ENCODE data around the gene TAS2R14. TPM values are rescaled to one million over a fixed set of nuclear protein-coding genes. Genes with fewer than 3 reads are reported as not detected.

Gene TAS2R14
- 0.12 and 3.0 TPM in 2 replicates for total RNA-seq (2014; rRNA removed; shearing (Covaris generic))

GRCh38 chr12:10939163-10939562, at the start of gene TAS2R14:
TSS of gene TAS2R14 (minus strand) at chr12:10939263. CDS start at chr12:10939207, 56 bp downstream.
- in situ Hi-C loops (cut with HindIII; ENCODE audit: low sequenced_read_pairs) = no loop called here
- no peak for DNase-seq (ENCODE audit: low spot score)

- no peak for DNase-seq (ENCODE audit: low spot score)
- in situ Hi-C loops (cut with HindIII; ENCODE audit: low sequenced_read_pairs) = no loop called here
Measured at GRCh38 chr12:10986812-10987211, 47.7 kb upstream of the TAS2R14 start, which contains the start of gene TAS2R50. TSS of gene TAS2R50 (minus strand) at chr12:10986912. CDS start at chr12:10986860, 52 bp downstream.

GRCh38 chr12:10982244-10982643, 43.2 kb upstream of the TAS2R14 start:
- DNase-seq (ENCODE audit: low spot score) = no peak
- in situ Hi-C loops (cut with HindIII; ENCODE audit: low sequenced_read_pairs) = no loop called here

GRCh38 chr12:10974965-10975364, 35.9 kb upstream of the TAS2R14 start:
- in situ Hi-C loops (cut with HindIII; ENCODE audit: low sequenced_read_pairs) = no loop called here
- DNase-seq (ENCODE audit: low spot score) = no peak

GRCh38 chr12:10968765-10969456, 29.8 kb upstream of the TAS2R14 start:
- no peak for DNase-seq (ENCODE audit: low spot score)
- in situ Hi-C loops (cut with HindIII; ENCODE audit: low sequenced_read_pairs) = no loop called here

- no peak for DNase-seq (ENCODE audit: low spot score)
- in situ Hi-C loops (cut with HindIII; ENCODE audit: low sequenced_read_pairs) = no loop called here
Measured at GRCh38 chr12:10967409-10967808, 28.3 kb upstream of the TAS2R14 start.

- no peak for DNase-seq (ENCODE audit: low spot score)
- in situ Hi-C loops (cut with HindIII; ENCODE audit: low sequenced_read_pairs) = no loop called here
Measured at GRCh38 chr12:10966314-10966713, 27.3 kb upstream of the TAS2R14 start.

- no peak for DNase-seq (ENCODE audit: low spot score)
- in situ Hi-C loops (cut with HindIII; ENCODE audit: low sequenced_read_pairs) = no loop called here
Measured at GRCh38 chr12:10965476-10965875, 26.4 kb upstream of the TAS2R14 start.

GRCh38 chr12:10960211-10960610, 21.1 kb upstream of the TAS2R14 start:
- no peak for DNase-seq (ENCODE audit: low spot score)
- in situ Hi-C loops (cut with HindIII; ENCODE audit: low sequenced_read_pairs) = no loop called here

- in situ Hi-C loops (cut with HindIII; ENCODE audit: low sequenced_read_pairs) = no loop called here
Measured at GRCh38 chr12:10959804-10960203, 20.7 kb upstream of the TAS2R14 start.

GRCh38 chr12:10957741-10958140, 18.7 kb upstream of the TAS2R14 start:
- DNase-seq (ENCODE audit: low spot score) = no peak
- in situ Hi-C loops (cut with HindIII; ENCODE audit: low sequenced_read_pairs) = no loop called here

More at GRCh38 chr12:10959804-10960203, 20.7 kb upstream of the TAS2R14 start:
- no peak for DNase-seq (ENCODE audit: low spot score)

GRCh38 chr12:10956085-10956484, 17.0 kb upstream of the TAS2R14 start:
- no peak for DNase-seq (ENCODE audit: low spot score)
- in situ Hi-C loops (cut with HindIII; ENCODE audit: low sequenced_read_pairs) = no loop called here

GRCh38 chr12:10952645-10953044, 13.6 kb upstream of the TAS2R14 start:
- in situ Hi-C loops (cut with HindIII; ENCODE audit: low sequenced_read_pairs) = no loop called here
- DNase-seq (ENCODE audit: low spot score) = no peak

GRCh38 chr12:10943167-10943566, 4.1 kb upstream of the TAS2R14 start:
- no peak for DNase-seq (ENCODE audit: low spot score)
- in situ Hi-C loops (cut with HindIII; ENCODE audit: low sequenced_read_pairs) = no loop called here

GRCh38 chr12:10941916-10942607, 3.0 kb upstream of the TAS2R14 start:
- no peak for DNase-seq (ENCODE audit: low spot score)
- in situ Hi-C loops (cut with HindIII; ENCODE audit: low sequenced_read_pairs) = no loop called here

GRCh38 chr12:10941369-10941768, 2.3 kb upstream of the TAS2R14 start:
- no peak for DNase-seq (ENCODE audit: low spot score)
- in situ Hi-C loops (cut with HindIII; ENCODE audit: low sequenced_read_pairs) = no loop called here

- in situ Hi-C loops (cut with HindIII; ENCODE audit: low sequenced_read_pairs) = no loop called here
- DNase-seq (ENCODE audit: low spot score) = no peak
Measured at GRCh38 chr12:10940389-10940788, 1.3 kb upstream of the TAS2R14 start.

- no peak for DNase-seq (ENCODE audit: low spot score)
Measured at GRCh38 chr12:10936506-10936905, 2.6 kb downstream of the TAS2R14 start.

GRCh38 chr12:10928746-10929286, 10.2 kb downstream of the TAS2R14 start, which contains the start of gene PRH2:
TSS of gene PRH2 (plus strand) at chr12:10929236. CDS start at chr12:10929274, 38 bp downstream.
- in situ Hi-C loops (cut with HindIII; ENCODE audit: low sequenced_read_pairs) = no loop called here
- DNase-seq (ENCODE audit: low spot score) = no peak

More at GRCh38 chr12:10936506-10936905, 2.6 kb downstream of the TAS2R14 start:
- in situ Hi-C loops (cut with HindIII; ENCODE audit: low sequenced_read_pairs) = no loop called here

- in situ Hi-C loops (cut with HindIII; ENCODE audit: low sequenced_read_pairs) = no loop called here
- DNase-seq (ENCODE audit: low spot score) = no peak
Measured at GRCh38 chr12:10926269-10926668, 12.8 kb downstream of the TAS2R14 start.

Data from G401 (cell line).